Activated CD4-positive, alpha-beta T cell treated with anti-CD3 and anti-CD28 coated beads for 48 hours (primary cell): ENCODE results near the gene SRSF9.
"Not testable (repeated sequence)": the region's sequence is repeated elsewhere in the genome, so short reads cannot be mapped to it uniquely, and the experiment has no call there.

ENCODE experiments used
- DNase-seq: peaks from one replicate; pipeline ENCODE4 v3.0.0-alpha.2; 2020

The SRSF9 gene

DNA sequence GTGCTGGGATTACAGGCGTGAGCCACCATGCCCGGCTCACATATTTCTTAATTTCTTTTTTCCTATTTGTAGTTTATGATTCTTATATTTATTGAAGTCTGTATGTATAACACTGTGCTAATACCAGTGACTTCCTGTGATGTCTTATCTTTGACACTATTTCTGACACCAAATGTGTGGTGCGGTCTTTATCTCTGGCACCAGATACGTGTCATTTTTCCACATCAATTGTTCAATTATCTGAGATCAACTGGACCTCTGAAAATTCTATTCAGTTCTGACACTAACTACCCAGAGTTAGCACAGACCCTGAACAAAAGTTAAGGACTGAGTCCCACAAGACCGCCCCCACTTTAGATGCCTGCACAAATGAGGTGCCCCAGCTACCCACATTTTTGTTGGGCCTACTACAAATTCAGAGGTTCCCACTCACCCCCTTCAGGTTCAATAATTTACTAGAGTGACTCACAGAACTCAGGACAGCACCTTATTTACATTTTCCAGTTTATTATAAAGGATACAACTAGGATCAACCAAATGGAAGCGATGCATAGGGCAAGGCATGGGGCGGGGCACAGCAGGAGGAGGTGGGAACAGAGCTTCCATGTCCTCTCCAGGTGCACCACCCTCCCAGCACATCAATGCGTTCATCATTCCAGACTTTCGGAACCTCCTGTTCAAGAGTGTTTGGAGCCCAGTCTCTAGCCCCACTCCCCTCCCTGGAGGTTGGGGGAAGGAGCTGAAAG is 11.6 kb upstream of the SRSF9 start:
- DNase-seq = no peak

DNA sequence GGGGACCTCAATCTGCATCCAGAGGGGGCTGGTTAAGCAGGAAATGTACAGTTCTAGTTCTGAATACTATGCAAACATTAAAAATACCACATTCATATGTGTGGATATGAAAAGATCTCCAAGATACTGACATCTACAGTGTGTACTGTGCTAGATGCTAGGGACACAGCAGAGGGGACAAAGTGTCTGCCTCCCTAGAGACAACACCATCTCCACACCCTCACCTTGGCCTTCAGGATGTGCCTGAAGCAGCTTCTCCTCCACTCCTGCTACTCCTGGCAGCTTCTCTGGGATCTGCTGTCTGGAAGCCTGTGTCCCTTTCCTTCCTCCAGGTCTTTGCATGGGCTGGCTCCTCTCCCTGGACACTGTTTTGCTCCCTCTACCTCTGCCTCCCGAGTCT is 10.7 kb upstream of the SRSF9 start:
- DNase-seq = no peak

DNA sequence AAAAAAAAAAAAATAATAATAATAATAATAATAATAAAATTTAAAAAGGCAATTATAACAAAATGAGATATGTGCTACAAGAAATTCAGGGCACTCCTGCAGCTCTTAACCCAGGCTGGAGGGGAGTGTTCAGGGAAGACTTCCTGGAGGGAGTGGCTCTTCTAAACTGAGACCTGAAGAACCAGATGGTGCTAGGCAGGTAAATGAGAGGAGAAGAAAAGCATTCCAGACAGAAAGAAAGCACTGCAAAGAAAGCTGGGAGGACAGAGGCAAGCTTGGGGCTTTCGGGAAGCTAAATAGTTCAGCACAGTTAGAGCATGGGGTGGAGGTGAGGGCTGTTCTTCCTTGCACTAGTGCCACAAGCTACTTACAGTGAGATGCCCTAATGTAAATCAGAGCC is 9.9 kb upstream of the SRSF9 start:
- no peak for DNase-seq

DNA sequence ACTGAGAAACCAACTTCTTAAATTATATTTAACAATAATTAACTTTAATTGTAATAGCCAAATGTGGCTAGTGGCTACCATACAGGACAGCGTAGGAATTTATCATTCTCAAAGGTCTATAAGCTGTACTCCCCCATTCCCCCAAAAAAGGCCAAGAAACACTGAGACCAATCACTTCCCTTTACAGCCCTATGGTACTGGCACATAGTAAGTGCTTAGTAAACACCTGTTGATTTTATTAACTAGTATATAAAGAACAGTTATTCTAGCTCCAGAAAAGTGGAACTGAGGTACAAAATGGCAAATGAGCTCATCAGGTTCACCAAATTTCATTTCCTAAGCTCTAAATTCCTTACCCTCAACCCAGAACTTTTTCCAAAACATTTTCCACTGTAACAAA is 6.1 kb upstream of the SRSF9 start:
- no peak for DNase-seq

DNA sequence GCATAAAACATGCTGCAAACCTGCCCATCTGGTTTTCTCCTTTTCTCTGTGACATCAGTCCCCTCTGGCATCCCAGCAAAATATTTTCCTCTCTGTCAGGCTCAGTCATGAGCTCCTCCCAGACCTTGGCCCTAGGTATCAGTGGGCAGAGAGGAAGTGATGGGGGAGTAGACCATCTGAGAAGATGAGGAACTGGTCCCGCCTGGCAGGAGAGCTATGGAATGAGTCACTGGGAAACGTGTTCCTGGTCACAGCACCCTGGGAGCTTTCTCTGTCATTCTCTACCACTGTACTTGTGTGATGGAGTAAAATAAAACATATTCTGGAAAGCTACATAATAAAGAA is 5.0 kb upstream of the SRSF9 start:
- DNase-seq = no peak

DNA sequence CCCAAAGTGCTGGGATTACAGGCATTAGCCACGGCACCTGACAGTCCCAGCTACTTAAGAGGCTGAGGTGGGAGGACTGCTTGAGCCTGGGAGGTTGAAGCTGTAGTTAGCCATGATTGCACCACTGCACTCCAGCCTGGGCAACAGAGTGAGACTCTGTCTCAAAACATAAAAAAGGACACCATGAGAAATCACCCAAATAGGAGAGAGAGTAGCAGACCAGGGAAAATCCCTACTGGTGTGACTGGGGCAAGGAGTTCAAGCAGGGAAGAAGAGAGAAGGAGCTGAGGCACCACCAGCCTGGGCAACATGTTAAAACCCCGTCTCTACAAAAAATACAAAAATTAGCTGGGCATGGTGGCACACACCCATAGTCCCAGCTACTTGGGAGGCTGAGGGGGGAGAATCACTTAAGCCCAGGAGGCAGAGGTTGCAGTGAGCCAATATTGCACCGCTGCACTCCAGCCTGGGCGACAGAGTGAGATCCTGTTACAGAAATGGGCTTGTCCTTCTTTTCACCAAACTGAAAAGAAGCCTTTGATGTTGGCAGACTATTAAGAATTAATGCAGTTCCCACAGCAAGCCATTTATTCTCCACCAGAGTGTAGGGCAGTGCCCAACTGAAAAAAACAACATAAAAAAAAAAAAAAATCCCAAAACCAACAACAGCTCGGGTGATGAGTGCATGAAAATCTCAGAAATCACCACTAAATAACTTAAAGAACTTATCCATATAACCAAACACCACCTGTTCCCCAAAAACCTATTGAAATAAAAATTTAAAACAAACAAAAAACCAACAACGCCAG is 4.5 kb upstream of the SRSF9 start:
- DNase-seq = no peak

DNA sequence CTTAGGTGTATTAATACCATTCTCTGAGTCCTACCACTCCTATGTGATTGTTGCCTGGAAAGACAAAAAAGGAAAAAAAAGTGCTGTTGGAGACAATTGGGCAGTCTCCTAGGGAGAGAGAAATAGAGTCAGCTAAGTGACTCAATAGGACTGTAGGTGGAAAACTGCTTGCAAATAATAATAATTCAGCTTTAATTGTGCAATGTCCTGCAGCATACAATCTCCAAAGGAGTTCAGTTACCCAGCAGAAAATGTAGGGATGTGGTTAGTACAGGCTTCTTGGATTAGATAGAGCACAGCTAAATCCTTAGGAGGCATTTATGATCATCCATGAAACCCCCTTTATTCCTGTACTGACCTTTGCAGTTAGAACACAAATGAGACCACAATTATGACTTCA is 3.0 kb upstream of the SRSF9 start:
- DNase-seq = no peak

DNA sequence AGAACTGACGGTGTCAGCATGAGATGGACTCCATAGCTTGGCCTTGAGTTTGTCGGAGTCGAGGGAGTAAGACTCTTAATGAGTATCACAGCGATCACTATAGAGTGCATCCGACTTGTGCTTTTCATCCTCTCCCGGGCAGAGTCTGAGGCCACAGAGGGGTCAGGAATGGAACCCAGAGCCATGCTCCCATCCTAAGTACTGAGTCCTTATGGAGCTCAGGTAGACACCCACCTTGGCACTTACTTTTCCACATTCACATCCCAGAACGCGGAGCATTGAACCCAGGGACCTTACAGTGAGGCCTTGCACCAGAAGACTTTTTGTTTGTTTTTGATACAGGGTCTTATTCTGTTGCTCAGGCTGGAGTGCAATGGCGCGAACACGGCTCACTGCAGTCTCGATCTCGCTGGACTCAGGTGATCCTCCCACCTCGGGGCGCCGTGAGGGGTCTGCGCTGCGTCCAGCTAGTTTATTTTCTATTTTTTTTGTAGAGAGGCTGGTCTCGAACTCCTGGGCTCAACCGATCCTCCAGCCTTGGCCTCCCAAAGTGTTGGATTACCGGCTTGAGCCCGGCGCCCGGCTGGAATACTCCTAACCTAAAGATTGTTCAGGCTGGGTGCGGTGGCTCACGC is 719 bp upstream of the SRSF9 start:
- DNase-seq = no peak

DNA sequence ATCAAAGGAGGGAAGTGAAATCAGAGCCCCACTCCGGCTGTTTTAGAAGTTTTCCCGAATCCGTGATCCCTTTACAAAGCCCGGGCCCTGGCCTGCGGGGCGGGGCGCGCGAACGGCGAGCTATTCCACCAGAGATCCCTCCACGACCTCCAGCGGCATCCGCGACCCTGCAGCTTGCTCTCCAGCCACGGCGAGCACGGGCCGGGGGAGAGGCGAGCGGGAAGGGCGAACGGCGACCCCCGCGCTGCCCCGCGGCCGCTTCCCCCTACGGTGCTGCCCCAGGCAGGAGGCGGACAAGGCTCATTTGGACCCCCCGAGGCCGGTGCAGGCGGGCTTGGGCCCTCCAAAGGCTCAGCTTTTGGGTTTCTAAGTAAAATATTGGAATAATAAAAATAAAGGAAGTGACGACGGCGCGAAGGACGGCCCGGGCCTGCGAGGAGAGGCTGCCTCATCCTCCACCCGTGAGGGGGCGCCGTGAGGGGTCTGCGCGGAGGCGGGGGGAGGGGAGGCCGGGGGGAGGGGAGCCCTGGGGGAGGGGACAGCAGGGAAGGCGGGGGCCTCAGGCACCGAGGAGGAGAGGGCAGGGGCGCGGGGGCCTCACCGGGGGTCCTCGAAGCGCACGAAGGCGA is 613 bp downstream of the SRSF9 start:
- peak; percentile 38 for DNase-seq

DNA sequence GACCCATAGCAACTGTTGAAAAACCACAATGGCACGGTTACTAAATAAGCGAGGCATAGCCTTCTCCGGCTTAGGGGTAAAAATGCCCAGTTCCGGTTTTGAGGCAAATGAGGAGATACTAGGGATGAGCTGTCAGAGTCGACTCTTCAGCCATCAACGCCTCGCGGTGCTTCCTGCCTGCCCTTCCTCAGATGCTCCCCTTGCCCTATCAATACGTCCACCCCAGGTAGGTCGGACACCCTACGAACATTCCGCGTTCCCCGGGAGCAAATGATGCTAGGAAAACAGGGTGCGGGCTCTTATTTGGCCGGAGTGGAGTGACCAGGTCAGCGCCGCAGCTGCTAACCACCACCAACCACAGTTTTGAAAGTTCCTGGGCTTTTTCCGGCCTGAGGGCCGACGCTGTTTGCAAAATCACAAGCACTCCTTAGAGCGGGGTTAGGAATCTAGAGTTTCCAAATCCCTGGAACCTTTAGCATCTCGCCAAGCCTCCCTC is 1.2 kb downstream of the SRSF9 start:
- peak; percentile 43 for DNase-seq

DNA sequence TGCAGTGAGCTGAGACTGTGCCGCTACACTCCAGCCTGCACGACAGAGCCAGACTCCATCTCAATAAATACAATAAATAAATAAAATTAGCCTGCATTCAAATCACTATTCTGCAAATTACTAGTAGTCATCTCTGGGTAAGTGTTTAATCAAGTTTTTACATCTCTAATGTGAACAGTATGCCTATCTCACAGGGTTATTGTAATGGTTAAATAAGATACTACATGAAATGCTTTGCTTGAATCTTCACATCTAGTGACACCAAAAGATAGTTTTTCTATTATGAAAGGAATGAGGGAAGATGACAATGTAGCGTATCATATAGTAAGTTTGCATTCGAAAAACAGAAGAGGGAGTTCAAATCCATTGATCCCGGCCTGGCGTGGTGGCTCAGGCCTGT is 2.1 kb downstream of the SRSF9 start:
- DNase-seq = no peak

DNA sequence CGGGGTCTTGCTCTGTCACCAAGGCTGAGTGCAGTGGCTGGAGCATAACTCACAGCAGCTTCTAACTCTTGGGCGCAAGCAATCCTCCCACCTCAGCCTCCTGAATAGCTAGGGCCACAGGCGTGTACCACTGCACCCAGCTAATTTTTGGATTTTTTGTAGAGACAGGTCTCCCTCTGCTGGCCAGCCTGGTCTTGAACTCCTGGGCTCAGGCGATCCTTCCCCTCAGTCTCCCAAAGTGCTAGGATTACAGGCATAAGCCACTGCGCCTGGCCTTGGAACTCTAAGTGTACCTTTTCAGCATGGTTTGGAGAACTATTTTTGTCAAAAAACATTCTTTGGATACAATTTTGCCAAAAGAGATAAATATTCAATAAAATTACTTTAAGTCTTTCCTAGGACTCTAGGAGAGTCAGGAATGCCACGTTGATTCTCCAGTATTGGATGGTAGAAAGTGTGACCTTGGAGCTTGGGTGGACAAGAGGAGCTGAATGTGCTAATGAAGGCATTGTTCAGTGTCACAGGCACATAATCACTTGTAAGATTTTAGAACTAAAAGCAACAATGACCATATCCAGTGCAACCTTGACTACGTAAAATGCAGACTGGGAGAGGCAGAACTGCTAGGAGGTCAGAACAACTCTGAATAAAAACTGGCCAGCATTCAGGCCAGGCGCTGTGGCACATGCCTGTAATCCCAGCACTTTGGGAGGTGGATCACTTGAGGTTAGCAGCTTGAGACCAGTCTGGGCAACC is 2.8 kb downstream of the SRSF9 start:
- peak; percentile 61 for DNase-seq

DNA sequence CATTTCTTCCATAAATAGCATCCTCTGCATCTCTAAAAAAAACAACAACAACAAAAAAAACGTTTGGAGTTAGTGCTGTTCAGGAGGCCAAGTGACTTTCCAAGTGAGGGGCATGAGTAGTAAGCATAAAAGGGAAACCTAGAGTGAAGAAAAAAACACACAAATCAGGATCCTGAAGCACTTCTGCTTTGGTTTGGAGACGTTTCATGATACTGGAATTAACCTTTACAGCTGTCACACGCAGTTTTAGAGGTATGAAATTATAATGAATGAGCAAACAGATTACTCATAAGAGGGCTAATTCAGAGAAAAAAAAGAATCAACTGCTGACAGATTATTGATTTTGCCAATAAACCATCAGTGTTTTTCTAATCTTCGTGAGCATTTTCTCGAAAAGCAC is 3.8 kb downstream of the SRSF9 start:
- no peak for DNase-seq

DNA sequence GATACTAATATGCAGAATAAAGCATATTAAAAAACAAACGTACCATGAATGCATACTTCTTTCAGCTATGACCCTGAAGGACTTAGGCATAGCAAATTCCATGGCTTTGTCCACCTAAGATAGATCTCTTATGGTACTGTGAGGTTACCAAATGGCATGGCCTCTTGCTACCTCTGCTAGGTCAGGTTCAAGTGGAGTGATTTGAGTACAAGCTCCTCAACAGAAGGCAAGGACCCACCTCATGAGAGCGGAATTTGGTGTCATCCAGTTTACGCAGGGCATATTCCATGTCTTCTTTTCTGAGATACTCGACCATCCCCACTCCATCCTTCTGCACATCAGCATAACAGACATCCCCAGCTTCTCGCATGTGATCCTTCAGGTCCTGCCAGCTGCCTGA is 5.8 kb downstream of the SRSF9 start:
- DNase-seq = no peak

DNA sequence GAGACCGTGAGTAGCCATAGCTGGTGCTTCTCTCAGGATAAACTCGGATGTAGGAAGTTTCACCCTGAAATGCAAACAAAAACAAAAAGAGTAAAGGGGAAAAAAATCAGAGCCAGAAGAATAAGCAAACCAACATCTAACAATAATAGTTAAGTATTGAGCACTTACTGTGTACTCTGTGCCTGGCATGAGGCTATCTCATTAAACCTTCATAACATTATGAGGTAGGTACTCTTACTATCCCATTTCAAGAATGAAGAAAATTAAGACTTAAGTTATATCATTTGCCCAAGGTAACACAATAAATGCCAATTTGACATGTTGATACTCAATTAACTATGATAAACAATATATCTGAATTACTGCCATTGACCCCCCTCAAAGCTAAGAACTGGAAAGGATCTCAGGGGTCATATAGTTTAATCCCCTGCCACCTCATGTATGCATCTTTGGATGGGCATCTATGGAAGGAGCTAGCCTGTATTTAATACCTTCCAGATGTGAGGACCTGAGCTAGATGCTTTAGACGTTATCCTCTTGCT is 7.4 kb downstream of the SRSF9 start:
- no peak for DNase-seq

DNA sequence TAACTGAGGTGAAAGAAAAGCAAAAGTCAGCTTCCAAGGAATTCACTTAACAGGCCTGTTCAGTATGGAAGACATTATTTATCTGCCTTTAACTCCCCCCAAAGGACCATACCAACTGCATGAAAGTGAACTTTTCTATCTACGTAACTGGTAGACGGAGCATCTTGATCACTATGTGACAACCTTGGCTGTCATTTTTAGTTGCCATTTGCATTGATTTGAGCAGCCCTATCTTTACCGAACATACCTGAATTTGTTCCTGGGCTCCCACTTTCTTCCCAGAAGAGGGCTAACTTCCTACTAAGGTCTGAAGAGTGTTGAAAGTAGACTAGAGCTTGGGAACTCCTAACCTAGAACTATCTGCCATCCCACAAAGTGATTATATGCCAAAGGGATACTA is 9.4 kb downstream of the SRSF9 start:
- no peak for DNase-seq

DNA sequence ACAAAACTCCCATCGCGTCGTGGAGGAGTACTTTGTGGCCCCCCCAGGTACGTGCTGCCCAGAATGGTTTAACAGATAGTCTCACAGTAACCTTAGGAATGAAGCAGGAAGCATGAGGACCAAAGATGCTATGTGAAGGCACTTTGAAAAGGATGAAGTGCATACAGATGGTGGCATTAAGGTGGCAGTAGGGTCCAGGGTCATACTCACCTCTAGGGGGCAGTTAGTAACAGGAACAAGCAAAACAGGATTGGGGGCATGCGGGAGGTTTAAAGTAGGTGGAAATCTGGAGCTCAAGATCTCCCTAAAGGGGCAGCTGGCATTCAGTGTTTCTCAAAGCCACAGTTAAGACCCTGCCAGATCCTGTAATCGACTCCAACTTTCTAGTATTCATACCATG is 12.4 kb downstream of the SRSF9 start:
- DNase-seq = no peak

DNA sequence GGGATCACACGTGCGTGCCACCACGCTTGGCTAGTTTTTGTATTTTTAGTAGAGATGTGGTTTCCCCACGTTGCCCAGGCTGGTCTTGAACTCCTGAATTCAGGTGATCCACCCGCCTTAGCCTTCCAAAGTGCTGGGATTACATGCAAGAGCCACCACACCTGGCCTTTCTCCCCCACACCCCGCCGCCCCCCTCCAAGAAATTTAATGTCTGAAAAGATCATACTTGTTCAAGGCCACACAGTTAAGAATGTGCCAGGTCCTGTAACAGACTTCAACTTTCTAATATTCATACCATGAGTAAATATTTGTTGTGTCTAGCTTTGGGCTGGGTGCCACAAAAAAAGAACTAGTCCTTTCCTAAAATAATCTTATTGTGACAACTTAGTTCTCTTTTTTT is 14.2 kb downstream of the SRSF9 start:
- DNase-seq = no peak

DNA sequence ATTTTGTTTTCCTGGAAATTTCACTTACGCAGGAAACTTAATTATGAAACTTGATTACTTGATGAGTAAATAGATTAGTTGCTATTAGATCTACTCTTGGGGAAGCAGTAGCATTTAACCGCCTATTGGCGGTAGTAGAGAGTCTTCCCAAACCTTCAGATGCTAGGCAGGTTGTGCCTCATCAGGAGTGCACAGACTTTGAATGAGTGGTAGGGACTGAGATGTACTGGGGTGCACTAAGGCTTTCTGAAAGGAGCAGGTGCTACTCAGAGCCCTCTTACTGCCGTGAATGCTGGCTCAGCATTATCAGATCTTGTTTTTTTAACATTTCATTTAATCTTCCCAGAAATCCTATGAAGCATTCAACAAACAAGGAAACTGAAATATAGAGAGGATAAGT is 15.6 kb downstream of the SRSF9 start:
- DNase-seq = peak; percentile 29

DNA sequence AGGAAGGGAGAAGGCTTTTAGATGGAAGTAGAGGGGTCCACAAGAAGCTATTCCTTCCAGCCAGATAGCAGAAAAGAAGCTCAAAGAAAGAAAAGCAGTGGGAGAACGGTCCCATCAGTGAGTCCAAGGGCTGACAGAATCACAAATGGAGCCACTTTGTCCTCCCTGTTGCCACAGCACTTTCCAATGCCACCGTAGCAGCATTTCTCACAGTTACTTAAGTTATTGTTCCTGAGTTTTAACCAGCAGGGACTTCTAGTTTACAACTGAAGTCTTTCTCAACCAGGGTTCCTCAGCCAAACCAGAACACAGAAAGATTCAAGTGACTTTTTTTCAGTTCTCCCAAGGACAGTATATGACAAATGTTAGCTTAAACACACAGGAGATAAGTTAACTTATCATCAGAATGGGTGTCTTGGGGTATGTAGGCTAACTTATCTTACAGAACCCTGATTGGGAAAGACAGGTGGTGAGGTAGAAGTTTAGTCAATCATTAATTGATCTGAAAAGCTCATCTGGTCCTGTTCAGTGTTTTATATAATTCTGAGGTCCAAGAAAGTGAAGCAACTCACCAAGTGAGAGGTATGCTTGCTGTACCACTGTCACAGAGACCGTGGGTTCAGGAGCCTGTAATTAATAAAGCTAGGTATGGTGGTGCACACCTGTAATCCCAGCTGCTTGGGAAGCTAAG is 16.3 kb downstream of the SRSF9 start:
- no peak for DNase-seq

DNA sequence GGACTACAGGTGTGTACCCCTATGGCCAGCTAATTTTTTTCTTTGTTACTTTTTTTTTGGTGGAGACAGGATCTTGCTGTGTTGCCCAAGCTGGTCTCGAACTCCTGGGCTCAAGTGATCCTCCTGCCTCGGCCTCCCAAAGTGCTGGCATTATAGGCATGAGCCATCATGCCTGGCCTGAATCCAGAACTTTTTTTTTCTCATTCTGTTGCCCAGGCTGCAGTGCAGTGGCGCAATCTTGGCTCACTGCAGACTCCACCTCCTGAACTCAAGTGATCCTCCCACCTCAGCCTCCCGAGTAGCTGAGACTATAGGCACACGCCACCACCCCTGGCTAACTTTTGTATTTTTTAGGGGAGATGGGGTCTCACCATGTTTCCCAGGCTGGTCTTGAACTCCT is 17.0 kb downstream of the SRSF9 start:
- not testable (repeated sequence) for DNase-seq

DNA sequence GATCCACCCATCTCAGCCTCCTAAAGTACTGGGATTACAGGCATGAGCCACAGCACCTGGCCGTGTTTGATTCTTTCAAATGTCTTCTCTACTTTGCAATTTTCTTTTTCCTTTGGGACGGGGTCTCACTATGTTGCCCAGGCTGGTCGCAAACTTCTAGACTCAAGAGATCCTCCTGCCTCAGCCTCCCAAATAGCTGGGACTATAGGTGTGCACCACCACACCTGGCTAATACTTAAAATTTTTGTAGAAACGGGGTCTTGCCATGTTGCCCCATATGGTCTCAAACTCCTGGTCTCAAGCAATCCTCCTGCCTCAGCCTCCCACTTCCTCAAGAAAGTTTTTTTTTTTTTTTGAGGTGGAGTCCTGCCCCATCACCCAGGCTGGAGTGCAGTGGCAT is 21.6 kb downstream of the SRSF9 start:
- DNase-seq = no peak
